Inflammatory macrophage (primary cell): ENCODE measurements around the gene NUDT22.

ENCODE experiments used
- DNase-seq, 2 donors: peaks; one replicate each; pipeline ENCODE4 v3.0.0-alpha.2; 2020 to 2022

The NUDT22 gene

GRCh38 chr11:64275031-64275800, 49.1 kb downstream of the NUDT22 start:
- no peak for DNase-seq

GRCh38 chr11:64275841-64276240, 49.8 kb downstream of the NUDT22 start:
- DNase-seq = no peak

DNA sequence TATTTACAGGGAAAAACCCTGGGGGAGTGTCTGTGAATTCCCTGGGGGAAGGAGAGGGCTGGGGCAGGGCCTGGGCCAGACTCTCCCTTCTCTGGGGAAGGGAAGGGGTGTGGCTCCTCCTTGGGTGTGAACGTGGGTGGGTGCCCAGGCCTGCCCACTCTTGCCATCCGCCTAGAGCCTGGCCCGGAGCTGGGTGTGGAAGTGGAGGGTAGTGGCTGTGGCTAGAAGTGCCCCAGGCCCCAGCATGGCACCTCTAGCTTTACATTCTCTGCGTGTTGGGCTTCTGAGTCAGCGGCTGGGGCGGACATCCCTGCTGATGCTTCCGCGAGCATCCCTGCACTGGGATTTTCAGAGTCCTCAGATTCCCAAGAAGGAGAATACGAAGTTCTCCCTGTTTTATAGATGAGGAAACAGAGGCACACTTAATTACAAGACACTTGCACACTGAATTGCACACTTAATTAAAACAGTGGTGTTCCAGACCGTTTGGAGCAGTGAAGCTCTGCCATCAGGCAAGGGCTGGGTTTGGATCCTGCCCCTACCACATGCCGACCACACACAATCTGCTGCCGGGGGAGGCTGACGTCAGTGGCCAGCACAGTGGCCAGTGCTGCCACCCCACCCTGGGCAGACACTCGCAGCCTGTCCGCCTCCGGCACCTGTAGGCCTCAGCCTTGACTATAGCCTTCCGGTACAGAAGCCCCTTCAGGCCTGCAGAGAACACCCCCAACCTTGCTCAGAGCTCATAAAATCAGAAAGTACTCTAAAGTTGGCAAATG, 50.8 kb downstream of the NUDT22 start:
- DNase-seq = peak in 1 of 2 donors; percentile 18

GRCh38 chr11:64278576-64279190, 52.6 kb downstream of the NUDT22 start:
- no peak for DNase-seq
